ENCODE measurements around the gene APOC3.
"Not testable (repeated sequence)": the region's sequence is repeated elsewhere in the genome, so short reads cannot be mapped to it uniquely, and the experiment has no call there.

APOC3 gene

DNA sequence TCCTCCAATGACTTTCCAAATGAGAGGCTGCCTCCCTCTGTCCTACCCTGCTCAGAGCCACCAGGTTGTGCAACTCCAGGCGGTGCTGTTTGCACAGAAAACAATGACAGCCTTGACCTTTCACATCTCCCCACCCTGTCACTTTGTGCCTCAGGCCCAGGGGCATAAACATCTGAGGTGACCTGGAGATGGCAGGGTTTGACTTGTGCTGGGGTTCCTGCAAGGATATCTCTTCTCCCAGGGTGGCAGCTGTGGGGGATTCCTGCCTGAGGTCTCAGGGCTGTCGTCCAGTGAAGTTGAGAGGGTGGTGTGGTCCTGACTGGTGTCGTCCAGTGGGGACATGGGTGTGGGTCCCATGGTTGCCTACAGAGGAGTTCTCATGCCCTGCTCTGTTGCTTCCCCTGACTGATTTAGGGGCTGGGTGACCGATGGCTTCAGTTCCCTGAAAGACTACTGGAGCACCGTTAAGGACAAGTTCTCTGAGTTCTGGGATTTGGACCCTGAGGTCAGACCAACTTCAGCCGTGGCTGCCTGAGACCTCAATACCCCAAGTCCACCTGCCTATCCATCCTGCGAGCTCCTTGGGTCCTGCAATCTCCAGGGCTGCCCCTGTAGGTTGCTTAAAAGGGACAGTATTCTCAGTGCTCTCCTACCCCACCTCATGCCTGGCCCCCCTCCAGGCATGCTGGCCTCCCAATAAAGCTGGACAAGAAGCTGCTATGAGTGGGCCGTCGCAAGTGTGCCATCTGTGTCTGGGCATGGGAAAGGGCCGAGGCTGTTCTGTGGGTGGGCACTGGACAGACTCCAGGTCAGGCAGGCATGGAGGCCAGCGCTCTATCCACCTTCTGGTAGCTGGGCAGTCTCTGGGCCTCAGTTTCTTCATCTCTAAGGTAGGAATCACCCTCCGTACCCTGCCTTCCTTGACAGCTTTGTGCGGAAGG, 2.9 kb downstream of the APOC3 start:
- DNase-seq: no peak

- DNase-seq: no peak
These were observed 3.7 kb downstream of the APOC3 start for GRCh38 chr11:116833491-116833815.

DNA sequence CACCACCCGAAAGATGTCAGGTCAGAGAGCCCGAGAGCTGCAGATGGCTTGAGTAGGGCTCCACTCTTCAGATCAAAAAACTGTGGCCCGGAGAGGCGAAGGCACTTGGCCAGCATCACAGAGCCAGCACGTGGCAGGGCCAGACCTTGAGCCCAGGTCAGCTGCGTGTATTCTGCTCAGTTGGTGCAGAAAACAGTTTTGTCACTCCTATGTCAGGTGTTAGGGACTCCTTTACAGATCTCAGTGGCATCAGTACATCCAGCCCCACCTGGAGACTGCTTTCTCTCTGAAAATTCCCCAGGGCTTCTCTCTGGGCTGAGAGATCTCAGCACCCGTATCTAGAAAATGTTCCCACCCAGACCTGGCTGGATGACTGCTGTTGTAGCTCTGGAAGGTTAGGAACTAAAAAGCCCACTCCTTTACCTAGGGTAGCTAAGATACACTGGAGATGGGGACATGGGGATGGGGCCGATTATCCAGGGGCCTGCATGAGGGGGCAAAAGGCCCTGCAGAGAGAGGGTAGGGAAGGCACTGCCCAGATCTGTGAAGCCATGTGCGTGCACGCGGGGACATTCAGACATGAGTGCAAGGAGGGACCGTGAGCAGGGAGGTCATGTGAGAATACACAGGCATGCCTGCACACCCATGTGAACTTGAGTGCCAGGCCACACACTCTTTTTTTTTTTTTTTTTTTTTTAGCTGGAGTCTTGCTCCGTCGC, 4.3 kb downstream of the APOC3 start:
- DNase-seq: no peak

- DNase-seq: not testable (repeated sequence)
These were observed 4.9 kb downstream of the APOC3 start for GRCh38 chr11:116834535-116835041.

DNA sequence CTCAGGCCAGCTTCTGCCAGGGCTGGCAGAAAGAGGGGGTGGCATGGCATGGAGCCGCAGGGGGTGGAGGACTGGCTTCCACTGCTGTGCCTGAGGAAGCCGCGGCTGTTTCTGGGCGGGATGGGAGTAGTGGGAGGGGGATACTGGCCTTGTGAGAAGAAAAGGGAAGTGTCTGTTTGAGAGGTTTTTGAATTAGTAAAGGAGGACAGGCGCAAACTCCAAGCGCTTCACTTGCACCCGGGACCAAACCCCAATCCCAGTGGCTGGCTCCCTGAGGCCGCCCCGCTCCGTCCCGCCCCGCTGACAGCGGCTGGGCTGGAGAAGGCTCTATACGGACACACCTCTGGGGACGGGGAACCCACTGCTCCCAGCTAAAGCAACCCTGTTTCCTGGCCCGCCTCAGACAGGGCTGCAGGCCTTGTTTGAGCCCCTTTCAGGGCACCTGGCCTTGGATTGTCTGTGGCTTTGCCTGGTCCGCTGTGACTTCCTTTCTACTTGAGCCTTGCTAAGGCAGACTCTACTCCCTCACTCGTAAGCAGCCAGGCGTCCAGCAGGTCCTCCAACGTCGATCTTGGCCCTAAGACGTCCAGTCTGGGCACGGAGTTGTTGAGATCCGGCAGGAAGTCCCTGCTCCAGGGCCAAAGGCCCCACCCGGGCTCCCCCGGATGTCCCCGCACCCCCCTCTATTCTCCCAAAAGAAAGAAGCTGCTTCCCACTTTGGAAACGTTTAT, 5.5 kb downstream of the APOC3 start:
- DNase-seq: no peak

- peak; percentile 89 for DNase-seq
These were observed 6.3 kb downstream of the APOC3 start for GRCh38 chr11:116835791-116836631.

GRCh38 chr11:116836632-116836991, 6.9 kb downstream of the APOC3 start:
- DNase-seq: no peak

- no peak for DNase-seq
These were observed 7.8 kb downstream of the APOC3 start, which contains the start of gene APOA1 for GRCh38 chr11:116837231-116838091. Gene APOA1, minus strand, starts transcription at chr11:116837622. Its CDS starts 235 bp downstream, at chr11:116837387.

- no peak for DNase-seq
These were observed 8.8 kb downstream of the APOC3 start for GRCh38 chr11:116838321-116839084.

DNA sequence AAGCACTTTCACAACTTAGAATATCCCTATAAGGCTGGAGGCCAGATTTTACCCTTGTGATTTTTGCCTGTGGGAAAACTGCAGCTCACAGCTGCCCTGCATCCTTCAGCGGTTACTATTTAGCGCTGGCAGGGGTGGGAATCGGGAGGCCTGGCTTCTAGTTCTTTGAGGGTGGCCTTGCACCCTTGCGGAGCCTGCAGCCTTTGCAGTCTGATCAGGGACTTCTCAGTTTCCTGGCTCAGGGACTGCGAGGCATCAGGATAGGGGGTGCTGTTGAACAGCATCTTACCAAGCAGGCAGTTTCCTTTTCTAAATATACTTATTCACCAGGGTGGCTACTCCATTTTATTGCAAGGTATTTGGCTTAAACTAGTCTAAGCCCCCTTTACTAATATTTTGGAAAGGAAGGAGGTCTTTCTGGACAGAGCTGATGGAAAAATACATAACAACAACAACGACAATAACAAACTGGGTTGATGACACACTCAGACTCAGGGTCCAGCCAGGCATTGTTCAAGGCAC, 10.6 kb downstream of the APOC3 start:
- no peak for DNase-seq

GRCh38 chr11:116840746-116841296, 11.1 kb downstream of the APOC3 start:
- DNase-seq: no peak

GRCh38 chr11:116842117-116842516, 12.4 kb downstream of the APOC3 start:
- no peak for DNase-seq

DNA sequence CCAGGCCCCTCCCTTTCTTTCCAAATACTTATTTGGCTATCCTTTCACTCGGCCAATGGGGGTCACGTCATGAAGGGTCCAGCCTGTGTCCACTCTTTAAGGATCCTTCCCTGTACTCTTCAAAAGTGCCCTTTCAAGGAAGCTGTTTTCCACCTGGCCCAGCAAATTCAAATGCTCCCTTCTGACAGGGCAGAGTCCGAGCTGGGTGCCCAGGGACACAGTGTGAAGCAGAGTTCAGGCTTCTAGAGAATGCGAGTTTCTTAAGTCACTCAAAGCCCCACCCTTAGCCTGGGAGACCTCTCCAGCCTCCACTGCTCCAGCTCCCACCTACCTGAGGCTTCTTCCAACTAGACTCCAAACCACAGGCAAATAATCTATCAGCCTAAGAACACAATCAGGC, 13.2 kb downstream of the APOC3 start:
- DNase-seq: no peak

DNA sequence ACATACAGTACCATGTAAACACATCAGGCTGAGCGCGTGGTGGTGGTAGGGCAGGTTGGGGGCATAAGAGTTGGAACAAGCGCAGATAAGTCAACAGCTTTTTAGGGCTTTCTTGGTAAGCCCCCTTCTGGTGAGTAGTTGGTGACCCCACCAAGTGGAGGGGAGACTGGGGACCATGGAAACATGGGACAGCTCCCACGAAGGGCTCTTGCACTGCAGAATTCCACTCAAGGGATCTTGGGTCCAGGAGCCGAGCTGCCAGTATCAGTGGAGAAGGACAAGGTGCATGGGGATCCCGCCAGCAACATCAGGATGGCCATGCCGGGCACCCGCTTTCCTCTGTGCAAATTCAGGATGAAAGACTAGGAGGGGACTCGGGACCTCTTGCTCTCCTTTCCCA, 14.0 kb downstream of the APOC3 start:
- DNase-seq: no peak

GRCh38 chr11:116844722-116845121, 15.0 kb downstream of the APOC3 start:
- no peak for DNase-seq

DNA sequence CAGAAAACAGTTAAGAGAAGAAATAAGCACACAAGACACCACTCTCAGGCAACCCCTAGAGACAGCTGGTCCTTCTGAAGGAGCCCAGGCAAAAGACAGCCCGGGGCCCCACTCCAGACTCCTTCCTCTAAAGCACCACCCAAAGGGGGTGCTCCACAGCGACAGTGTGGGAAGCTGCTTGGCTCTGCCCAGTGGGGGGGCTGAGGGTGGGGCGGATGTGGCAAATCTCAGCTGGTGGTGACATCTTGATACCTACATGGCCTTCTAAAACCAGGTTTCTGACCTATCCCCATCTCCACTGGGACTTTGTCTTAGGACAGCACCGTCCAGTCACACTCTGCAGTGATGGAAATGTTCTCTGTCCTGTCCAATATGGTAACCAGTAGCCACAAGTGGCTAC, 17.9 kb downstream of the APOC3 start:
- no peak for DNase-seq

- DNase-seq: no peak
These were observed 19.4 kb downstream of the APOC3 start for GRCh38 chr11:116849060-116849459.

DNA sequence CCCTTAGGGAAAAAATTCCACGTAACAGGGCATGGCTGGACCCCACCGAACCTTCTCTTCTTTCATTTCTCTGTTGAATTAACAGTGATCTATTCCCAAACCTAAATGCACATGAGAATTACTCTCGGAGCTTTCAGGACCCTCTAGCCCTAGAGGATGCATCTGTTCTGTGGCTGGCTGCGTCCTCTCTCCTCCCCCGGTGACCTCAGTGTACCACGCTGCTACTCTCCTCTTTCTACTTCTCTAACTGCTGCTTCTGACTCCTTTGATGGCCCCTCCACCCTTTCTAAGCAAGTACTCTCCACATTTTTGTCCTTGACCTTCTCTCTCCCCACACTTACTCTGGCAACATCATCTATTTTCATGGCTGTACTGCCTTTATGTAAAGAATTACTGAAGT, 19.8 kb downstream of the APOC3 start:
- no peak for DNase-seq

GRCh38 chr11:116851626-116852025, 21.9 kb downstream of the APOC3 start:
- DNase-seq: peak; percentile 67
